Astrocyte (in vitro differentiated cells and primary cell): ENCODE measurements around the gene ASPRV1. TPM values are rescaled to one million over a fixed set of nuclear protein-coding genes. Genes with fewer than 3 reads are reported as not detected.

Experiments used
- DNase-seq: peaks from one replicate; pipeline ENCODE4 v3.0.0-alpha.2; 2010; ENCODE audit warnings: low read depth
- FAIRE-seq: peaks from 2 replicates; lab custom pipeline; 2011; peaks lifted over from hg19 to GRCh38; lab: Jason Lieb, UNC
- H2AFZ ChIP-seq: 2 replicates; pipeline ENCODE4 v1.6.0; 2012; ENCODE audit warnings: low read depth, low read length, inconsistent platforms
- H3K27ac ChIP-seq: 2 replicates; pipeline ENCODE4 v1.5.1; 2011; ENCODE audit warnings: low read depth, low read length, inconsistent platforms
- H3K27me3 ChIP-seq: 2 replicates; pipeline ENCODE4 v1.6.0; 2011; ENCODE audit warnings: low read length, inconsistent platforms; ENCODE audit not compliant: insufficient read depth
- H3K36me3 ChIP-seq: 2 replicates; pipeline ENCODE4 v1.5.1; 2011; ENCODE audit warnings: low read length, inconsistent platforms; ENCODE audit not compliant: insufficient read depth
- H3K4me1 ChIP-seq: 2 replicates; pipeline ENCODE4 v1.5.1; 2011; ENCODE audit warnings: low read length, inconsistent platforms; ENCODE audit not compliant: insufficient read depth
- H3K4me2 ChIP-seq: 2 replicates; pipeline ENCODE4 v1.6.0; 2012; ENCODE audit warnings: low read length, inconsistent platforms
- H3K4me3 ChIP-seq: 2 replicates; pipeline ENCODE4 v1.5.1; 2011; ENCODE audit warnings: low read depth, mild to moderate bottlenecking, low read length, inconsistent platforms; ENCODE audit not compliant: insufficient read depth
- H3K79me2 ChIP-seq: 2 replicates; pipeline ENCODE4 v1.6.0; 2012; ENCODE audit warnings: mild to moderate bottlenecking, low read length, inconsistent platforms; ENCODE audit not compliant: insufficient read depth
- H3K9ac ChIP-seq: 2 replicates; pipeline ENCODE4 v1.6.0; 2012; ENCODE audit warnings: mild to moderate bottlenecking, low read length, inconsistent platforms
- H3K9me3 ChIP-seq: 2 replicates; pipeline ENCODE4 v1.5.1; 2012; ENCODE audit warnings: low read depth, mild to moderate bottlenecking, low read length, inconsistent platforms; ENCODE audit not compliant: insufficient read depth
- H4K20me1 ChIP-seq: 2 replicates; pipeline ENCODE4 v1.6.0; 2012; ENCODE audit warnings: low read length, inconsistent platforms; ENCODE audit not compliant: insufficient read depth
- H3K27ac Mint-ChIP-seq: one replicate; pipeline ENCODE4 v1.8.0; 2021; ENCODE audit warnings: mild to moderate bottlenecking, mixed read lengths; ENCODE audit not compliant: unreplicated experiment
- H3K27me3 Mint-ChIP-seq: one replicate; pipeline ENCODE4 v1.8.0; 2021; ENCODE audit warnings: low read depth, mixed read lengths; ENCODE audit not compliant: unreplicated experiment
- H3K36me3 Mint-ChIP-seq: one replicate; pipeline ENCODE4 v1.8.0; 2021; ENCODE audit warnings: low read depth, mixed read lengths; ENCODE audit not compliant: unreplicated experiment
- H3K4me1 Mint-ChIP-seq: one replicate; pipeline ENCODE4 v1.8.0; 2021; ENCODE audit warnings: low read depth, mixed read lengths; ENCODE audit not compliant: unreplicated experiment
- H3K4me3 Mint-ChIP-seq: one replicate; pipeline ENCODE4 v1.8.0; 2021; ENCODE audit warnings: mild to moderate bottlenecking, moderate library complexity, mixed read lengths; ENCODE audit not compliant: unreplicated experiment
- H3K9me3 Mint-ChIP-seq: one replicate; pipeline ENCODE4 v1.8.0; 2021; ENCODE audit warnings: mild to moderate bottlenecking, mixed read lengths; ENCODE audit not compliant: unreplicated experiment
- EZH2 ChIP-seq: IDR thresholded peaks from 2 replicates; pipeline ENCODE4 v1.6.1; 2012; ENCODE audit warnings: mild to moderate bottlenecking, low read length, inconsistent platforms; ENCODE audit not compliant: insufficient read depth
- total RNA-seq: library from RNA; stranded (reverse); gene quantifications from 2 replicates; pipeline ENCODE4 v1.2.1, GENCODE V29; 2021
- TF ChIP-seq, protein P1 (sequence below): IDR thresholded peaks from 2 replicates; pipeline ENCODE4 v1.5.1; 2011; ENCODE audit warnings: low read depth, mild to moderate bottlenecking, inconsistent platforms, low read length, moderate library complexity; ENCODE audit not compliant: insufficient read depth

ASPRV1 gene
- total RNA-seq, 1 donor from 2014 or later, result 0.23 TPM

- Histone ChIP-seq H3K4me3 (no peak overlapping the region), H3K27ac (peak overlapping the region; percentile 74), H3K9me3 (no peaks in the 10 kb centered on the region), H3K36me3 (peaks cover 3% of the 10 kb centered on the region), H4K20me1 (no peaks in the 10 kb centered on the region), H3K4me2 (peak overlapping the region; percentile 91), H3K9ac (peak overlapping the region; percentile 52), H3K4me1 (peaks cover 19% of the 10 kb centered on the region), H2AFZ (no peak overlapping the region), H3K79me2 (peaks cover 31% of the 10 kb centered on the region), H3K27me3 (no peaks in the 10 kb centered on the region)
- FAIRE-seq (no peak), DNase-seq (no peak)
- no peak for TF ChIP-seq EZH2
- TF ChIP-seq, protein P1, sequence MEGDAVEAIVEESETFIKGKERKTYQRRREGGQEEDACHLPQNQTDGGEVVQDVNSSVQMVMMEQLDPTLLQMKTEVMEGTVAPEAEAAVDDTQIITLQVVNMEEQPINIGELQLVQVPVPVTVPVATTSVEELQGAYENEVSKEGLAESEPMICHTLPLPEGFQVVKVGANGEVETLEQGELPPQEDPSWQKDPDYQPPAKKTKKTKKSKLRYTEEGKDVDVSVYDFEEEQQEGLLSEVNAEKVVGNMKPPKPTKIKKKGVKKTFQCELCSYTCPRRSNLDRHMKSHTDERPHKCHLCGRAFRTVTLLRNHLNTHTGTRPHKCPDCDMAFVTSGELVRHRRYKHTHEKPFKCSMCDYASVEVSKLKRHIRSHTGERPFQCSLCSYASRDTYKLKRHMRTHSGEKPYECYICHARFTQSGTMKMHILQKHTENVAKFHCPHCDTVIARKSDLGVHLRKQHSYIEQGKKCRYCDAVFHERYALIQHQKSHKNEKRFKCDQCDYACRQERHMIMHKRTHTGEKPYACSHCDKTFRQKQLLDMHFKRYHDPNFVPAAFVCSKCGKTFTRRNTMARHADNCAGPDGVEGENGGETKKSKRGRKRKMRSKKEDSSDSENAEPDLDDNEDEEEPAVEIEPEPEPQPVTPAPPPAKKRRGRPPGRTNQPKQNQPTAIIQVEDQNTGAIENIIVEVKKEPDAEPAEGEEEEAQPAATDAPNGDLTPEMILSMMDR, result no peak
- Mint-ChIP-seq H3K27ac (peak overlapping the region; percentile 94), H3K36me3 (peaks cover 10% of the 10 kb centered on the region), H3K27me3 (no peaks in the 10 kb centered on the region), H3K4me3 (peak overlapping the region; percentile 88), H3K4me1 (peaks cover 20% of the 10 kb centered on the region), H3K9me3 (no peaks in the 10 kb centered on the region)
Measured at GRCh38 chr2:69918401-69918800, 43.0 kb downstream of the ASPRV1 start.

- no peak overlapping the region for H3K4me3 ChIP-seq
- no peaks in the 10 kb centered on the region for H3K9me3 ChIP-seq
- peak overlapping the region; percentile 74 for H3K27ac ChIP-seq
- peaks cover 23% of the 10 kb centered on the region for H3K4me1 Mint-ChIP-seq
- no peaks in the 10 kb centered on the region for H4K20me1 ChIP-seq
- H2AFZ ChIP-seq, result peak overlapping the region; percentile 62
- H3K27me3 ChIP-seq, result no peaks in the 10 kb centered on the region
- peak; percentile 70 for FAIRE-seq
- peaks cover 19% of the 10 kb centered on the region for H3K4me1 ChIP-seq
- H3K79me2 ChIP-seq, result peaks cover 31% of the 10 kb centered on the region
- H3K36me3 ChIP-seq, result no peaks in the 10 kb centered on the region
- no peaks in the 10 kb centered on the region for H3K9me3 Mint-ChIP-seq
- H3K4me3 Mint-ChIP-seq, result peak overlapping the region; percentile 88
- TF ChIP-seq, protein P1, result no peak
- TF ChIP-seq EZH2, result no peak
- peak; percentile 86 for DNase-seq
- peak overlapping the region; percentile 91 for H3K4me2 ChIP-seq
- H3K27ac Mint-ChIP-seq, result peak overlapping the region; percentile 94
- H3K36me3 Mint-ChIP-seq, result peaks cover 9% of the 10 kb centered on the region
- peak overlapping the region; percentile 52 for H3K9ac ChIP-seq
- H3K27me3 Mint-ChIP-seq, result no peaks in the 10 kb centered on the region
Measured at GRCh38 chr2:69917852-69918251, 43.6 kb downstream of the ASPRV1 start.

GRCh38 chr2:69916106-69916505, 45.3 kb downstream of the ASPRV1 start:
- Histone ChIP-seq H3K27ac (peak overlapping the region; percentile 79), H3K4me1 (peaks cover 19% of the 10 kb centered on the region), H2AFZ (no peak overlapping the region), H4K20me1 (no peaks in the 10 kb centered on the region), H3K9ac (peak overlapping the region; percentile 87), H3K36me3 (no peaks in the 10 kb centered on the region), H3K4me2 (peak overlapping the region; percentile 91), H3K79me2 (peaks cover 31% of the 10 kb centered on the region), H3K4me3 (peak overlapping the region; percentile 73), H3K27me3 (no peaks in the 10 kb centered on the region), H3K9me3 (no peaks in the 10 kb centered on the region)
- Mint-ChIP-seq H3K27me3 (no peaks in the 10 kb centered on the region), H3K4me3 (peak overlapping the region; percentile 88), H3K36me3 (no peaks in the 10 kb centered on the region), H3K27ac (peak overlapping the region; percentile 78), H3K4me1 (peaks cover 23% of the 10 kb centered on the region), H3K9me3 (no peaks in the 10 kb centered on the region)
- DNase-seq, result no peak
- no peak for FAIRE-seq
- TF ChIP-seq, protein P1, result no peak
- no peak for TF ChIP-seq EZH2
